K562 (cell line): ENCODE results near the gene RCC1. TPM values are rescaled to one million over a fixed set of nuclear protein-coding genes. Genes with fewer than 3 reads are reported as not detected.

ENCODE experiments used
- CHD7 ChIP-seq: fragments of 200-600 bp; sonication (generic); IDR thresholded peaks from one replicate; pipeline ENCODE4 v1.6.1; 2012; ENCODE audit warnings: mild to moderate bottlenecking, low read depth, low read length, inconsistent platforms
- ILK ChIP-seq: fragments of 450-650 bp; IDR thresholded peaks from 2 replicates; pipeline ENCODE4 v1.6.1; 2016; ENCODE audit warnings: missing genetic modification characterization, low read depth, mild to moderate bottlenecking, missing compliant biosample characterization, moderate library complexity, borderline replicate concordance
- MED1 ChIP-seq: sonication (generic); formaldehyde crosslinking; IDR thresholded peaks from 2 replicates; pipeline ENCODE4 v1.8.1; 2023; ENCODE audit warnings: missing genetic modification reagents, borderline replicate concordance
- NFE2L1 ChIP-seq: fragments of 450-650 bp; IDR thresholded peaks from 2 replicates; pipeline ENCODE4 v1.6.1; 2016; ENCODE audit warnings: missing genetic modification characterization, low read depth, mild to moderate bottlenecking, missing compliant biosample characterization, moderate library complexity, borderline replicate concordance
- PHF21A ChIP-seq: fragments of 450-650 bp; IDR thresholded peaks from 2 replicates; pipeline ENCODE4 v1.6.1; 2017; ENCODE audit warnings: low read depth, borderline replicate concordance
- PHF8 ChIP-seq: fragments of 200-600 bp; sonication (generic); IDR thresholded peaks from 2 replicates; pipeline ENCODE4 v1.6.1; 2012; ENCODE audit warnings: mixed run types, mild to moderate bottlenecking, inconsistent platforms, low read length, moderate library complexity, borderline replicate concordance
- RFX5 ChIP-seq: IDR thresholded peaks from 2 replicates; pipeline ENCODE4 v1.6.1; 2011; ENCODE audit warnings: low read depth, mild to moderate bottlenecking, improper control_type of control experiment, low read length
- SAFB2 ChIP-seq: fragments of 200-400 bp; formaldehyde crosslinking; IDR thresholded peaks from 2 replicates; pipeline ENCODE4 v1.6.1; 2018; ENCODE audit warnings: borderline replicate concordance, low read length, low read depth, moderate library complexity; ENCODE audit not compliant: severe bottlenecking
- TAF7 ChIP-seq: fragments of 450-650 bp; IDR thresholded peaks from 2 replicates; pipeline ENCODE4 v1.6.1; 2016; ENCODE audit warnings: missing genetic modification characterization, missing compliant biosample characterization
- THRA ChIP-seq: fragments of 450-650 bp; IDR thresholded peaks from 2 replicates; pipeline ENCODE4 v1.6.1; 2017; ENCODE audit warnings: mild to moderate bottlenecking, moderate library complexity
- ZBTB26 ChIP-seq: fragments of 450-650 bp; formaldehyde crosslinking; IDR thresholded peaks from 2 replicates; pipeline ENCODE4 v1.4.0; 2022; ENCODE audit warnings: missing genetic modification characterization
- ZNF79 ChIP-seq: fragments of 250-450 bp; sonication (Bioruptor Pico); IDR thresholded peaks from 2 replicates; pipeline ENCODE4 v1.4.0; 2020; ENCODE audit warnings: low read depth, mild to moderate bottlenecking, moderate library complexity
- polyA plus RNA-seq, 8 experiments: library from polyadenylated mRNA; depleted of rRNA in 4 of 8; stranded (reverse) in 5 of 8; unstranded in 3 of 8; fragments of >200 nt; fragmentation: Nextera tagmentation in 2 of 8; fragmentation: Illumina TruSeq in 1 of 8; extraction: Ambion mirVana in 2 of 8; extraction: Trizol in 1 of 8; gene quantifications; 2 replicates each; pipeline versions ENCODE4 v1.2.1 to v1.2.3, GENCODE V29; 2011 to 2014; ENCODE audit warnings: inconsistent platforms in 1 of 8, missing spikeins in 1 of 8
- total RNA-seq, 7 experiments: library from RNA; depleted of rRNA in 6 of 7; stranded (reverse); fragments of >200 nt in 6 of 7; fragmentation: Illumina TruSeq in 2 of 7; extraction: Trizol in 2 of 7; gene quantifications; 2 replicates each; pipeline versions ENCODE4 v1.2.1 to v1.2.3, GENCODE V29; 2011 to 2021; ENCODE audit warnings: low replicate concordance in 1 of 7

Gene RCC1
- total and polyA plus RNA-seq, 9 of the 15 experiments (the other 6 are each of a cell fraction or from before 2014, with no cell fraction given) = 16.4 to 202 (median 107) TPM

DNA sequence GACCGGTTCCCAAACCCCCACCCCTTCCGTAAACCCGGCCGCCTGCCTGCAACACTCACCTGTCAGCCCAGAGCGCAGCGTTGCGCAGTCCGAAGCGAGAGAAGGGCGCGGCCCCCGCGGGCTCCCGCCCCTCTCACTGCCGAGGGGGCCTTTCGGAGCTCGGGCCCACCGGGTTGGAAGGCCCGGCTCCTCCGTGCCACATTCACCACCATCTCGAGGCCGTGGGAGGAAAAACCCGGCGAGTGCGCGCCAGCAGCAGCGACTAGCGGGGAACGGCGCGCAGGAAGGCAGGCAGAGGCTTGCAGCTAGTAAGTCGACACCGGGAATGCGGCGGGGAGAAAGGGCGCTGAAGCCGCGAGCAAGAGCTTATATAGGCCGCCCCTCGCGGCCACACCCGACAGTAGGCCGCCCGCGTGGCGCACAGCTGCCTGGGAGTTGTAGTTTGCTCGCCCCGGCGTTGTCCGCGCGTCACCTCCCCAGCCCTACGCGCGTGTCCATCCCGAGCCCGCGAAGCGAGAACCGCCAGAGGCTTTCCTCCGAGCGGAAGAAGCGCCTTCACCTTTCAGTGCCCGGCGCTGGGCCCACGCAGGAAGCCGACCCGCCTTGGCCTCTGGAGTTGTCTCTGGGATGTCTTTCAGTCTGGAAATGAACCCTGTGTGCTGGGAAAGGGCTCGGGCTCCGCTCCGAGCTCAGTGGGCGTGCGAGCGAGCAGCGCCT, 75.8 kb downstream of the RCC1 start (continued):
- no peak for TF ChIP-seq CHD7
- TF ChIP-seq THRA = no peak
- peak; percentile 99 for TF ChIP-seq TAF7
- TF ChIP-seq ZBTB26 (CRISPR knock-in tag) = peak; percentile 84; the same call in 1 of the 2 replicates
- TF ChIP-seq MED1 (CRISPR knock-in tag) = no peak
- TF ChIP-seq PHF8 = peak; percentile 100
- TF ChIP-seq ILK = no peak
- no peak for TF ChIP-seq ZNF79 (CRISPR knock-in tag)
- peak; percentile 80; the same call in 1 of the 2 replicates for TF ChIP-seq PHF21A
- TF ChIP-seq NFE2L1 (tag) = no peak
- no peak for TF ChIP-seq SAFB2
- TF ChIP-seq RFX5 = peak; percentile 81; the same call in 1 of the 2 replicates
